Right renal cortex interstitium (tissue), 3 donors: ENCODE data around the gene PKP1. TPM values are rescaled to one million over a fixed set of nuclear protein-coding genes. Genes with fewer than 3 reads are reported as not detected.

Experiments used
- DNase-seq, 3 donors: peaks; one replicate each; pipeline ENCODE4 v3.0.0-alpha.2; 2013; ENCODE audit warnings: low read depth in 3 of 3, low spot score in 2 of 3
- polyA plus RNA-seq, 3 donors: library from polyadenylated mRNA; unstranded; fragments of 120-200 nt; gene quantifications; one replicate each; pipeline ENCODE4 v1.2.1, GENCODE V29; 2013; ENCODE audit not compliant: insufficient read length in 3 of 3

The PKP1 gene
- polyA plus RNA-seq, 3 donors: 0.10 to 0.12 (median 0.11) TPM

- no peak for DNase-seq
Measured at GRCh38 chr1:201346337-201346939, 63.1 kb downstream of the PKP1 start.

GRCh38 chr1:201346987-201347386 is 63.7 kb downstream of the PKP1 start:
- DNase-seq: no peak

GRCh38 chr1:201347498-201348210 is 64.3 kb downstream of the PKP1 start:
- DNase-seq: no peak

- DNase-seq: peak in 1 of 3 donors; percentile 43
Measured at GRCh38 chr1:201348211-201348566, 64.9 kb downstream of the PKP1 start.

- no peak for DNase-seq
Measured at GRCh38 chr1:201349092-201349491, 65.8 kb downstream of the PKP1 start.

GRCh38 chr1:201350361-201350725 is 67.0 kb downstream of the PKP1 start:
- no peak for DNase-seq

- DNase-seq: no peak
Measured at GRCh38 chr1:201350884-201351283, 67.6 kb downstream of the PKP1 start.

GRCh38 chr1:201351617-201352016 is 68.3 kb downstream of the PKP1 start:
- DNase-seq: no peak

- DNase-seq: no peak
Measured at GRCh38 chr1:201353186-201353940, 70.1 kb downstream of the PKP1 start.

GRCh38 chr1:201354151-201354900 is 71.0 kb downstream of the PKP1 start:
- no peak for DNase-seq

- DNase-seq: no peak
Measured at GRCh38 chr1:201354901-201355295, 71.6 kb downstream of the PKP1 start.

GRCh38 chr1:201355471-201355870 is 72.2 kb downstream of the PKP1 start:
- DNase-seq: no peak

GRCh38 chr1:201356236-201356635 is 72.9 kb downstream of the PKP1 start:
- no peak for DNase-seq

- DNase-seq: no peak
Measured at GRCh38 chr1:201356701-201357100, 73.4 kb downstream of the PKP1 start.

GRCh38 chr1:201357211-201357610 is 73.9 kb downstream of the PKP1 start:
- DNase-seq: no peak

- DNase-seq: no peak
Measured at GRCh38 chr1:201357636-201358348, 74.5 kb downstream of the PKP1 start.

GRCh38 chr1:201358596-201358995 is 75.3 kb downstream of the PKP1 start:
- DNase-seq: no peak

- no peak for DNase-seq
Measured at GRCh38 chr1:201359031-201359872, 75.9 kb downstream of the PKP1 start.

- DNase-seq: no peak
Measured at GRCh38 chr1:201359873-201360210, 76.5 kb downstream of the PKP1 start.

GRCh38 chr1:201360486-201360885 is 77.2 kb downstream of the PKP1 start:
- no peak for DNase-seq
